K562 (cell line): Measurements from ENCODE around the gene SLC11A1. TPM values are rescaled to one million over a fixed set of nuclear protein-coding genes. Genes with fewer than 3 reads are reported as not detected.

ENCODE experiments used
- ATF1 ChIP-seq, 2 experiments: fragments of 450-650 bp in 1 of 2; IDR thresholded peaks; 2 replicates each; pipeline ENCODE4 v1.6.1; 2016; ENCODE audit warnings: missing compliant biosample characterization in 1 of 2, missing genetic modification characterization in 1 of 2
- BHLHE40 ChIP-seq: IDR thresholded peaks from 2 replicates; pipeline ENCODE4 v1.6.1; 2011; ENCODE audit warnings: low read length, improper control_type of control experiment
- E2F1 ChIP-seq: sonication (generic); formaldehyde crosslinking; IDR thresholded peaks from 2 replicates; pipeline ENCODE4 v1.8.1; 2023; ENCODE audit warnings: mild to moderate bottlenecking, missing genetic modification reagents, moderate library complexity
- HNRNPH1 ChIP-seq: fragments of 200-400 bp; formaldehyde crosslinking; optimal IDR thresholded peaks from 2 replicates; pipeline ENCODE3; 2017; ENCODE audit warnings: low read depth, mild to moderate bottlenecking, low read length, moderate library complexity
- ZNF12 ChIP-seq: sonication (generic); formaldehyde crosslinking; IDR thresholded peaks from 2 replicates; pipeline ENCODE4 v1.4.0; 2020; ENCODE audit warnings: mild to moderate bottlenecking, missing genetic modification reagents
- ZNF785 ChIP-seq: fragments of 250-450 bp; sonication (Bioruptor Pico); IDR thresholded peaks from 2 replicates; pipeline ENCODE4 v1.4.0; 2020; ENCODE audit warnings: mild to moderate bottlenecking
- polyA plus RNA-seq, 8 experiments: library from polyadenylated mRNA; depleted of rRNA in 4 of 8; stranded (reverse) in 5 of 8; unstranded in 3 of 8; fragments of >200 nt; fragmentation: Nextera tagmentation in 2 of 8; fragmentation: Illumina TruSeq in 1 of 8; extraction: Ambion mirVana in 2 of 8; extraction: Trizol in 1 of 8; gene quantifications; 2 replicates each; pipeline versions ENCODE4 v1.2.1 to v1.2.3, GENCODE V29; 2011 to 2014; ENCODE audit warnings: inconsistent platforms in 1 of 8, missing spikeins in 1 of 8
- total RNA-seq, 7 experiments: library from RNA; depleted of rRNA in 6 of 7; stranded (reverse); fragments of >200 nt in 6 of 7; fragmentation: Illumina TruSeq in 2 of 7; extraction: Trizol in 2 of 7; gene quantifications; 2 replicates each; pipeline versions ENCODE4 v1.2.1 to v1.2.3, GENCODE V29; 2011 to 2021; ENCODE audit warnings: low replicate concordance in 1 of 7
- TF ChIP-seq, protein P1 (sequence below), 2 experiments: fragments of 450-650 bp in 1 of 2; sonication (generic) in 1 of 2; formaldehyde crosslinking in 1 of 2; IDR thresholded peaks in 1 of 2; conservative IDR thresholded peaks in 1 of 2; 2 replicates each; pipeline versions ENCODE4 v1.6.1 to v1.8.1; 2016 to 2023; ENCODE audit warnings: mild to moderate bottlenecking in 2 of 2, moderate library complexity in 2 of 2, inconsistent platforms in 1 of 2, missing genetic modification reagents in 1 of 2
- TF ChIP-seq, protein P2 (sequence below): sonication (generic); formaldehyde crosslinking; IDR thresholded peaks from 2 replicates; pipeline ENCODE4 v1.8.0; 2022; ENCODE audit warnings: mild to moderate bottlenecking, missing genetic modification reagents

SLC11A1 gene
- total and polyA plus RNA-seq, 9 of the 15 experiments (the other 6 are each of a cell fraction or from before 2014, with no cell fraction given), result 0.35 to 1.6 (median 0.65) TPM

- TF ChIP-seq ZNF785 (CRISPR knock-in tag), result no peak
- TF ChIP-seq, protein P1, sequence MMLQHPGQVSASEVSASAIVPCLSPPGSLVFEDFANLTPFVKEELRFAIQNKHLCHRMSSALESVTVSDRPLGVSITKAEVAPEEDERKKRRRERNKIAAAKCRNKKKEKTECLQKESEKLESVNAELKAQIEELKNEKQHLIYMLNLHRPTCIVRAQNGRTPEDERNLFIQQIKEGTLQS (IDR thresholded peaks at IDR 0.05), result no peak
- TF ChIP-seq, protein P1 (CRISPR knock-in tag; conservative IDR thresholded peaks at IDR 0.05), result no peak
- no peak for TF ChIP-seq E2F1 (CRISPR knock-in tag)
- TF ChIP-seq HNRNPH1, result no peak
- TF ChIP-seq, protein P2, sequence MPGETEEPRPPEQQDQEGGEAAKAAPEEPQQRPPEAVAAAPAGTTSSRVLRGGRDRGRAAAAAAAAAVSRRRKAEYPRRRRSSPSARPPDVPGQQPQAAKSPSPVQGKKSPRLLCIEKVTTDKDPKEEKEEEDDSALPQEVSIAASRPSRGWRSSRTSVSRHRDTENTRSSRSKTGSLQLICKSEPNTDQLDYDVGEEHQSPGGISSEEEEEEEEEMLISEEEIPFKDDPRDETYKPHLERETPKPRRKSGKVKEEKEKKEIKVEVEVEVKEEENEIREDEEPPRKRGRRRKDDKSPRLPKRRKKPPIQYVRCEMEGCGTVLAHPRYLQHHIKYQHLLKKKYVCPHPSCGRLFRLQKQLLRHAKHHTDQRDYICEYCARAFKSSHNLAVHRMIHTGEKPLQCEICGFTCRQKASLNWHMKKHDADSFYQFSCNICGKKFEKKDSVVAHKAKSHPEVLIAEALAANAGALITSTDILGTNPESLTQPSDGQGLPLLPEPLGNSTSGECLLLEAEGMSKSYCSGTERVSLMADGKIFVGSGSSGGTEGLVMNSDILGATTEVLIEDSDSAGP (CRISPR knock-in tag), result no peak
- no peak for TF ChIP-seq ATF1 (CRISPR knock-in tag; IDR thresholded peaks at IDR 0.05)
- no peak for TF ChIP-seq ATF1 (tag; IDR thresholded peaks at IDR 0.05)
- TF ChIP-seq ZNF12, result no peak
- TF ChIP-seq BHLHE40, result no peak
Observed at GRCh38 chr2:218342837-218343236, 39.2 kb upstream of the SLC11A1 start (continued).
